B cell (primary cell): ENCODE measurements around the gene NFATC1.

Experiments used
- CTCF ChIP-seq: fragments of 200-600 bp; IDR thresholded peaks from one replicate; pipeline ENCODE4 v1.8.0; 2022; ENCODE audit warnings: antibody characterized with exemption, mild to moderate bottlenecking
- EZH2 ChIP-seq: IDR thresholded peaks from 2 replicates; pipeline ENCODE4 v1.6.1; 2012; ENCODE audit warnings: borderline replicate concordance, low read depth, mild to moderate bottlenecking, moderate library complexity, low read length; ENCODE audit not compliant: insufficient read depth, poor library complexity, severe bottlenecking

- TF ChIP-seq CTCF, result no peak
- TF ChIP-seq EZH2, result no peak
Observed at GRCh38 chr18:79523206-79523735, 127.5 kb downstream of the NFATC1 start.
